Liver (tissue), 9 donors: ENCODE measurements around the gene NMBR. TPM values are rescaled to one million over a fixed set of nuclear protein-coding genes. Genes with fewer than 3 reads are reported as not detected.

Experiments
- DNase-seq: peaks from one replicate; pipeline ENCODE4 v3.0.0-alpha.2; 2017; ENCODE audit warnings: low spot score
- H3K27ac ChIP-seq, 2 donors: one replicate each; pipeline ENCODE4 v1.7.0; 2013; ENCODE audit warnings: inconsistent platforms in 2 of 2, low read length in 2 of 2, control low read depth in 1 of 2, low read depth in 1 of 2, mild to moderate bottlenecking in 1 of 2
- H3K27me3 ChIP-seq, 4 donors: one replicate each; pipeline versions ENCODE4 v1.6.1 to v1.7.0; 2013; ENCODE audit warnings: low read length in 3 of 4, inconsistent platforms in 1 of 4, mild to moderate bottlenecking in 1 of 4, moderate library complexity in 1 of 4; ENCODE audit not compliant: control insufficient read depth in 4 of 4, insufficient read depth in 4 of 4
- H3K36me3 ChIP-seq, 4 donors: one replicate each; pipeline versions ENCODE4 v1.6.1 to v1.7.0; 2013; ENCODE audit warnings: low read length in 3 of 4, mild to moderate bottlenecking in 3 of 4, low read depth in 1 of 4, moderate library complexity in 1 of 4; ENCODE audit not compliant: control insufficient read depth in 4 of 4, insufficient read depth in 3 of 4
- H3K4me1 ChIP-seq, 4 donors: one replicate each; pipeline versions ENCODE4 v1.6.1 to v1.7.0; 2013; ENCODE audit warnings: low read length in 3 of 4, mild to moderate bottlenecking in 3 of 4, moderate library complexity in 1 of 4; ENCODE audit not compliant: control insufficient read depth in 4 of 4, insufficient read depth in 4 of 4
- H3K4me3 ChIP-seq, 3 donors: one replicate each; pipeline versions ENCODE4 v1.6.1 to v1.7.0; 2013; ENCODE audit warnings: low read length in 3 of 3, control low read depth in 1 of 3, low read depth in 1 of 3, mild to moderate bottlenecking in 1 of 3
- H3K9ac ChIP-seq, 2 donors: one replicate each; pipeline ENCODE4 v1.7.0; 2013; ENCODE audit warnings: low read length in 2 of 2, mild to moderate bottlenecking in 2 of 2, moderate library complexity in 2 of 2, control low read depth in 1 of 2, low read depth in 1 of 2
- H3K9me3 ChIP-seq, 4 donors: one replicate each; pipeline versions ENCODE4 v1.6.1 to v1.7.0; 2013; ENCODE audit warnings: low read length in 3 of 4; ENCODE audit not compliant: control insufficient read depth in 4 of 4
- ATF3 ChIP-seq: IDR thresholded peaks from 2 replicates; pipeline ENCODE4 v1.6.1; 2016; ENCODE audit warnings: antibody characterized with exemption
- EGR1 ChIP-seq, 2 donors: IDR thresholded peaks; 2 replicates each; pipeline ENCODE4 v1.6.1; 2016 to 2018; ENCODE audit warnings: antibody characterized with exemption in 2 of 2, low read depth in 2 of 2
- FOXA1 ChIP-seq: IDR thresholded peaks from 2 replicates; pipeline ENCODE4 v1.6.1; 2016; ENCODE audit warnings: antibody characterized with exemption
- GABPA ChIP-seq, 2 donors: IDR thresholded peaks in 1 of 2; conservative IDR thresholded peaks in 1 of 2; 2 replicates each; pipeline ENCODE4 v1.6.1; 2016; ENCODE audit warnings: antibody characterized with exemption in 2 of 2, mild to moderate bottlenecking in 1 of 2, moderate library complexity in 1 of 2
- HNF4A ChIP-seq, 2 donors: conservative IDR thresholded peaks; 2 replicates each; pipeline ENCODE4 v1.6.1; 2016; ENCODE audit warnings: antibody characterized with exemption in 2 of 2, mild to moderate bottlenecking in 2 of 2
- HNF4G ChIP-seq: IDR thresholded peaks from 2 replicates; pipeline ENCODE4 v1.6.1; 2016; ENCODE audit warnings: antibody characterized with exemption
- JUND ChIP-seq, 2 donors: IDR thresholded peaks; 2 replicates each; pipeline ENCODE4 v1.6.1; 2016; ENCODE audit warnings: antibody characterized with exemption in 2 of 2
- MAX ChIP-seq: IDR thresholded peaks from 2 replicates; pipeline ENCODE4 v1.6.1; 2016; ENCODE audit warnings: antibody characterized with exemption
- NR2F2 ChIP-seq: IDR thresholded peaks from 2 replicates; pipeline ENCODE4 v1.6.1; 2016; ENCODE audit warnings: antibody characterized with exemption
- RXRA ChIP-seq, 2 donors: IDR thresholded peaks; 2 replicates each; pipeline ENCODE4 v1.6.1; 2017 to 2018; ENCODE audit warnings: antibody characterized with exemption in 2 of 2, mild to moderate bottlenecking in 1 of 2
- SP1 ChIP-seq: IDR thresholded peaks from 2 replicates; pipeline ENCODE4 v1.6.1; 2018; ENCODE audit warnings: antibody characterized with exemption, mild to moderate bottlenecking
- TAF1 ChIP-seq: conservative IDR thresholded peaks from 2 replicates; pipeline ENCODE4 v1.6.1; 2016; ENCODE audit warnings: antibody characterized with exemption, mild to moderate bottlenecking
- YY1 ChIP-seq: IDR thresholded peaks from 2 replicates; pipeline ENCODE4 v1.6.1; 2016; ENCODE audit warnings: antibody characterized with exemption, mild to moderate bottlenecking
- ZBTB33 ChIP-seq: IDR thresholded peaks from 2 replicates; pipeline ENCODE4 v1.6.1; 2016; ENCODE audit warnings: antibody characterized with exemption
- WGBS: extraction: QIAGEN DNeasy Blood & Tissue Kit; methylation state at CpG from one replicate; pipeline ENCODE4 v1.1.7; 2013; 5-methylcytosine and 5-hydroxymethylcytosine counted together
- polyA plus RNA-seq, 2 donors: library from polyadenylated mRNA; stranded (reverse) in 1 of 2; unstranded in 1 of 2; fragments of 200-250 nt in 1 of 2; fragments of >200 nt in 1 of 2; fragmentation: Nextera tagmentation in 1 of 2; extraction: Ambion mirVana in 1 of 2; gene quantifications; one replicate each; pipeline versions ENCODE4 v1.2.1 to v1.2.3, GENCODE V29; 2013 to 2015
- total RNA-seq, 2 donors: library from RNA; depleted of rRNA; stranded (reverse); fragments of >200 nt; gene quantifications; one replicate each; pipeline ENCODE4 v1.2.3, GENCODE V29; 2014
- TF ChIP-seq, protein P1 (sequence below): IDR thresholded peaks from 2 replicates; pipeline ENCODE4 v1.6.1; 2016; ENCODE audit warnings: antibody characterized with exemption, mild to moderate bottlenecking
- TF ChIP-seq, protein P2 (sequence below): fragments of 150-350 bp; IDR thresholded peaks from 2 replicates; pipeline ENCODE4 v1.5.1; 2017; ENCODE audit warnings: improper control_type of control experiment, low read depth, low read length; ENCODE audit not compliant: missing input control
- donor health status: healthy.
- donor health status: healthy.
- donor health status: healthy.
- donor health status: healthy.
- donor health status: healthy.

NMBR gene
- total and polyA plus RNA-seq, 4 donors: not detected

GRCh38 chr6:142051404-142051803 is 95.5 kb downstream of the NMBR start:
- no peak for DNase-seq
- H3K27me3 ChIP-seq: no peaks in the 10 kb centered on the region
- no peak overlapping the region for H3K9ac ChIP-seq
- H3K4me1 ChIP-seq: no peaks in the 10 kb centered on the region
- TF ChIP-seq EGR1 (IDR thresholded peaks at IDR 0.05; ENCODE audit: low read depth in 2 of 2): no peak
- TF ChIP-seq ATF3: no peak
- TF ChIP-seq MAX: no peak
- no peak for TF ChIP-seq HNF4A (conservative IDR thresholded peaks at IDR 0.05)
- TF ChIP-seq HNF4G: no peak
- no peak for TF ChIP-seq ZBTB33
- no peak for TF ChIP-seq NR2F2
- TF ChIP-seq GABPA (IDR thresholded peaks at IDR 0.05 in 1 of 2, conservative IDR thresholded peaks at IDR 0.05 in 1 of 2): no peak
- TF ChIP-seq YY1: no peak
- TF ChIP-seq SP1: no peak
- no peak for TF ChIP-seq JUND (IDR thresholded peaks at IDR 0.05)
- TF ChIP-seq, protein P1, sequence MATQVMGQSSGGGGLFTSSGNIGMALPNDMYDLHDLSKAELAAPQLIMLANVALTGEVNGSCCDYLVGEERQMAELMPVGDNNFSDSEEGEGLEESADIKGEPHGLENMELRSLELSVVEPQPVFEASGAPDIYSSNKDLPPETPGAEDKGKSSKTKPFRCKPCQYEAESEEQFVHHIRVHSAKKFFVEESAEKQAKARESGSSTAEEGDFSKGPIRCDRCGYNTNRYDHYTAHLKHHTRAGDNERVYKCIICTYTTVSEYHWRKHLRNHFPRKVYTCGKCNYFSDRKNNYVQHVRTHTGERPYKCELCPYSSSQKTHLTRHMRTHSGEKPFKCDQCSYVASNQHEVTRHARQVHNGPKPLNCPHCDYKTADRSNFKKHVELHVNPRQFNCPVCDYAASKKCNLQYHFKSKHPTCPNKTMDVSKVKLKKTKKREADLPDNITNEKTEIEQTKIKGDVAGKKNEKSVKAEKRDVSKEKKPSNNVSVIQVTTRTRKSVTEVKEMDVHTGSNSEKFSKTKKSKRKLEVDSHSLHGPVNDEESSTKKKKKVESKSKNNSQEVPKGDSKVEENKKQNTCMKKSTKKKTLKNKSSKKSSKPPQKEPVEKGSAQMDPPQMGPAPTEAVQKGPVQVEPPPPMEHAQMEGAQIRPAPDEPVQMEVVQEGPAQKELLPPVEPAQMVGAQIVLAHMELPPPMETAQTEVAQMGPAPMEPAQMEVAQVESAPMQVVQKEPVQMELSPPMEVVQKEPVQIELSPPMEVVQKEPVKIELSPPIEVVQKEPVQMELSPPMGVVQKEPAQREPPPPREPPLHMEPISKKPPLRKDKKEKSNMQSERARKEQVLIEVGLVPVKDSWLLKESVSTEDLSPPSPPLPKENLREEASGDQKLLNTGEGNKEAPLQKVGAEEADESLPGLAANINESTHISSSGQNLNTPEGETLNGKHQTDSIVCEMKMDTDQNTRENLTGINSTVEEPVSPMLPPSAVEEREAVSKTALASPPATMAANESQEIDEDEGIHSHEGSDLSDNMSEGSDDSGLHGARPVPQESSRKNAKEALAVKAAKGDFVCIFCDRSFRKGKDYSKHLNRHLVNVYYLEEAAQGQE: no peak
- TF ChIP-seq, protein P2, sequence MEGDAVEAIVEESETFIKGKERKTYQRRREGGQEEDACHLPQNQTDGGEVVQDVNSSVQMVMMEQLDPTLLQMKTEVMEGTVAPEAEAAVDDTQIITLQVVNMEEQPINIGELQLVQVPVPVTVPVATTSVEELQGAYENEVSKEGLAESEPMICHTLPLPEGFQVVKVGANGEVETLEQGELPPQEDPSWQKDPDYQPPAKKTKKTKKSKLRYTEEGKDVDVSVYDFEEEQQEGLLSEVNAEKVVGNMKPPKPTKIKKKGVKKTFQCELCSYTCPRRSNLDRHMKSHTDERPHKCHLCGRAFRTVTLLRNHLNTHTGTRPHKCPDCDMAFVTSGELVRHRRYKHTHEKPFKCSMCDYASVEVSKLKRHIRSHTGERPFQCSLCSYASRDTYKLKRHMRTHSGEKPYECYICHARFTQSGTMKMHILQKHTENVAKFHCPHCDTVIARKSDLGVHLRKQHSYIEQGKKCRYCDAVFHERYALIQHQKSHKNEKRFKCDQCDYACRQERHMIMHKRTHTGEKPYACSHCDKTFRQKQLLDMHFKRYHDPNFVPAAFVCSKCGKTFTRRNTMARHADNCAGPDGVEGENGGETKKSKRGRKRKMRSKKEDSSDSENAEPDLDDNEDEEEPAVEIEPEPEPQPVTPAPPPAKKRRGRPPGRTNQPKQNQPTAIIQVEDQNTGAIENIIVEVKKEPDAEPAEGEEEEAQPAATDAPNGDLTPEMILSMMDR: no peak
- no peak for TF ChIP-seq RXRA (IDR thresholded peaks at IDR 0.05)
- no peak for TF ChIP-seq FOXA1
- no peak for TF ChIP-seq TAF1
- H3K27ac ChIP-seq: no peak overlapping the region
- no peak overlapping the region for H3K4me3 ChIP-seq
- H3K36me3 ChIP-seq: no peaks in the 10 kb centered on the region
- peaks cover 0 to 6% (median 0%) of the 10 kb centered on the region in 4 donors for H3K9me3 ChIP-seq

- Histone ChIP-seq H3K4me3 (no peak overlapping the region), H3K4me1 (peaks cover 0 to 3% (median 0%) of the 10 kb centered on the region in 4 donors), H3K27ac (no peak overlapping the region), H3K9me3 (peaks cover 0 to 6% (median 0%) of the 10 kb centered on the region in 4 donors), H3K9ac (no peak overlapping the region), H3K27me3 (no peaks in the 10 kb centered on the region), H3K36me3 (no peaks in the 10 kb centered on the region)
- WGBS: 84% methylated on average over 1 of the region's 1 CpG
- TF ChIP-seq SP1 (no peak), TAF1 (no peak), ATF3 (no peak), NR2F2 (no peak), GABPA (IDR thresholded peaks at IDR 0.05 in 1 of 2, conservative IDR thresholded peaks at IDR 0.05 in 1 of 2) (no peak), ZBTB33 (no peak), HNF4A (conservative IDR thresholded peaks at IDR 0.05) (no peak)
- DNase-seq: no peak
These were observed 98.3 kb downstream of the NMBR start for GRCh38 chr6:142048593-142048980.
